ENCODE data around the gene ATG16L2. TPM values are rescaled to one million over a fixed set of nuclear protein-coding genes. Genes with fewer than 3 reads are reported as not detected.

ATG16L2 gene
- total and polyA plus RNA-seq, 10 of the 15 experiments (the other 5 are each of a cell fraction or from before 2014, with no cell fraction given) = 1.9 to 67.7 (median 30.4) TPM

DNA sequence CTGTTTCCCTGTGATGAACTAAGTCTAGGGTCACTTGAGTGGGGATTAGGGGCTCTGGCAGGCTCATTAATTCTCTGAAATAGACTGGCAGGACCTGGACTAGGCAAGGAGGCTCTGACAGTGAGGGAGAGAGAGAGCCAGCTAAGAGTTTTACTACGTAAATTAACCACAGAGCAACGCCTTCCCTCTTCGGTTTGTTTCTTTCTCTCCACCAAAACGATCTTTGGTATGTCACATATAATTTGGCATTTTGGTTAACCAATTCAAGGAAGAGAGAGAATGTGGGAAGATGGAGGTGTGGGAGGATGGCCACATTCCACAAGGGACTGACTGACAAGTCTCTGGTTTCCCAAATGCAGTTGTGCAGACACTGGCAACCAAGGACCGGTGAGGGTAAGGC lies 27.9 kb downstream of the ATG16L2 start:
- ChIA-PET CTCF (interaction anchor here (2.5 kb wide), 1 partner anchor 11 kb away, joined by 13 read pairs; no protein-coding TSS in a partner anchor), SMC1A (ENCODE audit: uncharacterized antibody, unreplicated experiment) (no interaction called here), RAD21 (ENCODE audit: unreplicated experiment) (interaction anchor here (1.6 kb wide), 1 partner anchor 495 kb away, joined by 3 read pairs; no protein-coding TSS in a partner anchor), POLR2A (no interaction called here)
- no TSS peak for BruUV-seq (replicated peaks)
- H3K27ac ChIP-seq (ENCODE audit: control insufficient read depth, insufficient read depth) = no peak overlapping the region
- DNase-seq (ENCODE audit: low read depth, low spot score) (no peak), ATAC-seq (no peak), FAIRE-seq (no peak)
- in situ Hi-C loops (cut with MboI) = loop anchor here (25.0 kb wide), 1 partner anchor 345 kb away; no protein-coding TSS in a partner anchor
- H4K20me1 ChIP-seq (ENCODE audit: control insufficient read depth, insufficient read depth) = no peaks in the 10 kb centered on the region
- H3K9me3 ChIP-seq (replicated peaks; ENCODE audit: control insufficient read depth, insufficient read depth, low read length) = no peaks in the 10 kb centered on the region
- no peak overlapping the region for H3K4me3 ChIP-seq
- no peak overlapping the region for H3K9ac ChIP-seq (ENCODE audit: control insufficient read depth, insufficient read depth, low read length)
- H3K36me3 ChIP-seq (ENCODE audit: control insufficient read depth in 2 of 2, insufficient read depth in 2 of 2, low read length in 1 of 2) = peaks cover 24 to 54% of the 10 kb centered on the region in 2 experiments
- no peaks in the 10 kb centered on the region for H3K79me2 ChIP-seq (ENCODE audit: control insufficient read depth, insufficient read depth, low read length)
- no peaks in the 10 kb centered on the region for H3K27me3 ChIP-seq (replicated peaks in 1 of 2; ENCODE audit: control insufficient read depth in 2 of 2, insufficient read depth in 2 of 2, low read length in 1 of 2)
- no peak overlapping the region for H2AFZ ChIP-seq (ENCODE audit: control insufficient read depth, low read depth, low read length)
- no peak overlapping the region for H3K4me2 ChIP-seq (ENCODE audit: control insufficient read depth, insufficient read depth)
- WGBS (ENCODE audit: insufficient coverage, insufficient replicate concordance, low lambda C conversion rate, missing lambda C conversion rate) = 83% methylated on average over 5 of the region's 5 CpGs
- intact Hi-C loops (cut with micrococcal nuclease; ENCODE audit: unreplicated experiment) = no loop called here
- H3K4me1 ChIP-seq (ENCODE audit: control insufficient read depth, insufficient read depth, low read length) = no peaks in the 10 kb centered on the region
- no peak for TF ChIP-seq ESRRA (IDR thresholded peaks at IDR 0.05; ENCODE audit: low read length)
- TF ChIP-seq TARDBP (IDR thresholded peaks at IDR 0.05; ENCODE audit: borderline replicate concordance) = no peak
- no peak for TF ChIP-seq CREB1 (IDR thresholded peaks at IDR 0.05; ENCODE audit: low read depth)
- no peak for TF ChIP-seq SREBF1 (IDR thresholded peaks at IDR 0.05; ENCODE audit: low read length)
- TF ChIP-seq RUNX3 (IDR thresholded peaks at IDR 0.05; ENCODE audit: low read length) = no peak
- no peak for TF ChIP-seq BCL3 (IDR thresholded peaks at IDR 0.05; ENCODE audit: borderline replicate concordance, insufficient read depth, low read depth, low read length, poor library complexity, severe bottlenecking)
- no peak for TF ChIP-seq IKZF2 (IDR thresholded peaks at IDR 0.05)
- TF ChIP-seq PML (IDR thresholded peaks at IDR 0.05; ENCODE audit: low read length) = no peak
- no peak for TF ChIP-seq RAD21 (IDR thresholded peaks at IDR 0.05; ENCODE audit: insufficient read depth, low read depth, low read length)
- no peak for TF ChIP-seq MLLT1 (IDR thresholded peaks at IDR 0.05)
- no peak for TF ChIP-seq BMI1 (IDR thresholded peaks at IDR 0.05; ENCODE audit: borderline replicate concordance)
- no peak for TF ChIP-seq ZNF207 (IDR thresholded peaks at IDR 0.05; ENCODE audit: borderline replicate concordance)
- TF ChIP-seq E2F8 (IDR thresholded peaks at IDR 0.05; ENCODE audit: low read depth, partially characterized antibody) = no peak
- no peak for TF ChIP-seq MYC (IDR thresholded peaks at IDR 0.05; ENCODE audit: insufficient read depth, insufficient read length, insufficient replicate concordance, low read length, severe bottlenecking)
- no peak for TF ChIP-seq BCLAF1 (IDR thresholded peaks at IDR 0.05)
- no peak for TF ChIP-seq EGR1 (IDR thresholded peaks at IDR 0.05; ENCODE audit: borderline replicate concordance in 1 of 2, low read depth in 2 of 2, low read length in 2 of 2)
- TF ChIP-seq PAX8 (IDR thresholded peaks at IDR 0.05) = no peak
